ENCODE results near the gene DNMT3A. TPM values are rescaled to one million over a fixed set of nuclear protein-coding genes. Genes with fewer than 3 reads are reported as not detected.

DNMT3A gene
- total RNA-seq, 1 experiment from 2014 or later, result 215 TPM

- Mint-ChIP-seq H3K4me1 (peaks cover 16% of the 10 kb centered on the region in 2 experiments), H3K9me3 (peaks cover 8 to 11% of the 10 kb centered on the region in 2 experiments; a peak in 4 of 5 replicates), H3K4me3 (no peak overlapping the region), H3K27me3 (ENCODE audit: low read depth) (peaks cover 25% of the 10 kb centered on the region), H3K36me3 (ENCODE audit: insufficient read depth in 1 of 3, low read depth in 3 of 3) (peaks cover 5 to 11% (median 7%) of the 10 kb centered on the region in 3 experiments; a peak in 6 of 7 replicates), H3K27ac (no peak overlapping the region; a peak in 1 of 7 replicates)
- no peak overlapping the region for H3K56ac ChIP-seq (ENCODE audit: insufficient read length, low read depth, low read length)
- DNase-seq, result no peak
- H4K5ac ChIP-seq (ENCODE audit: insufficient read length, low read depth, low read length), result no peak overlapping the region
- H4K91ac ChIP-seq (ENCODE audit: insufficient read length, low read depth, low read length), result no peak overlapping the region
- H3K23me2 ChIP-seq (ENCODE audit: insufficient read length, low read depth, low read length, poor library complexity, severe bottlenecking), result no peaks in the 10 kb centered on the region
- H4K8ac ChIP-seq (replicated peaks; ENCODE audit: insufficient read length, low read depth, low read length), result no peak overlapping the region
- H3K9ac ChIP-seq (ENCODE audit: extremely low read depth, insufficient read length, low read length), result no peak overlapping the region
- H2AFZ ChIP-seq (ENCODE audit: low read length), result no peak overlapping the region
- no peaks in the 10 kb centered on the region for H3K4me1 ChIP-seq (ENCODE audit: insufficient read depth, low read length)
- no peak overlapping the region for H3K18ac ChIP-seq (ENCODE audit: insufficient read length, low read depth, low read length)
- no CpG with 5 or more reads among the region's 12 CpGs for WGBS (ENCODE audit: extremely low coverage, insufficient read length, low lambda C conversion rate)
- no peak overlapping the region for H3K4ac ChIP-seq (ENCODE audit: low read depth, low read length)
- H2BK15ac ChIP-seq (ENCODE audit: low read depth, low read length), result no peak overlapping the region
- H3K27ac ChIP-seq (ENCODE audit: insufficient read length, low read depth, low read length), result no peak overlapping the region
- no peaks in the 10 kb centered on the region for H3K79me2 ChIP-seq (ENCODE audit: insufficient read depth, low read length)
- H2BK12ac ChIP-seq (ENCODE audit: insufficient read length, low read depth, low read length), result no peak overlapping the region
- no peak overlapping the region for H3K14ac ChIP-seq (ENCODE audit: insufficient read depth, low read length)
- no peaks in the 10 kb centered on the region for H4K20me1 ChIP-seq (ENCODE audit: control insufficient read depth, insufficient read depth, insufficient read length)
- no peak overlapping the region for H3T11ph ChIP-seq (ENCODE audit: low read length)
- H3K79me1 ChIP-seq (ENCODE audit: insufficient read depth, low read depth, low read length, poor library complexity, severe bottlenecking), result no peaks in the 10 kb centered on the region
- H3K9me3 ChIP-seq (ENCODE audit: control insufficient read depth, low read depth, low read length), result no peaks in the 10 kb centered on the region
- H3K23ac ChIP-seq (ENCODE audit: insufficient read length, low read depth, low read length), result no peak overlapping the region
- H2BK120ac ChIP-seq (ENCODE audit: low read depth, low read length, poor library complexity, severe bottlenecking), result no peak overlapping the region
- H2BK20ac ChIP-seq (ENCODE audit: low read depth, low read length, poor library complexity, severe bottlenecking), result no peak overlapping the region
- TF ChIP-seq, protein P1, sequence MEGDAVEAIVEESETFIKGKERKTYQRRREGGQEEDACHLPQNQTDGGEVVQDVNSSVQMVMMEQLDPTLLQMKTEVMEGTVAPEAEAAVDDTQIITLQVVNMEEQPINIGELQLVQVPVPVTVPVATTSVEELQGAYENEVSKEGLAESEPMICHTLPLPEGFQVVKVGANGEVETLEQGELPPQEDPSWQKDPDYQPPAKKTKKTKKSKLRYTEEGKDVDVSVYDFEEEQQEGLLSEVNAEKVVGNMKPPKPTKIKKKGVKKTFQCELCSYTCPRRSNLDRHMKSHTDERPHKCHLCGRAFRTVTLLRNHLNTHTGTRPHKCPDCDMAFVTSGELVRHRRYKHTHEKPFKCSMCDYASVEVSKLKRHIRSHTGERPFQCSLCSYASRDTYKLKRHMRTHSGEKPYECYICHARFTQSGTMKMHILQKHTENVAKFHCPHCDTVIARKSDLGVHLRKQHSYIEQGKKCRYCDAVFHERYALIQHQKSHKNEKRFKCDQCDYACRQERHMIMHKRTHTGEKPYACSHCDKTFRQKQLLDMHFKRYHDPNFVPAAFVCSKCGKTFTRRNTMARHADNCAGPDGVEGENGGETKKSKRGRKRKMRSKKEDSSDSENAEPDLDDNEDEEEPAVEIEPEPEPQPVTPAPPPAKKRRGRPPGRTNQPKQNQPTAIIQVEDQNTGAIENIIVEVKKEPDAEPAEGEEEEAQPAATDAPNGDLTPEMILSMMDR (conservative IDR thresholded peaks at IDR 0.05), result no peak
- H3K27me3 ChIP-seq (ENCODE audit: insufficient read depth, low read length), result no peaks in the 10 kb centered on the region
- H3K4me2 ChIP-seq (ENCODE audit: insufficient read depth, insufficient read length, low read length), result no peak overlapping the region
- no peak overlapping the region for H2AK5ac ChIP-seq (ENCODE audit: insufficient read length, low read length)
- H2BK5ac ChIP-seq (ENCODE audit: insufficient read length, low read length), result no peak overlapping the region
Observed at GRCh38 chr2:25380586-25381375, 39.1 kb upstream of the DNMT3A start.

Measured in H9 (cell line).